Naive thymus-derived CD4-positive, alpha-beta T cell (primary cell): ENCODE data around the gene SCGB1D1. TPM values are rescaled to one million over a fixed set of nuclear protein-coding genes. Genes with fewer than 3 reads are reported as not detected.

ENCODE experiments used
- ATAC-seq: fragments of 150-1000 bp; cut with Tn5 transposase; 2 replicates; pipeline ENCODE4 v1.10.0; 2021; ENCODE audit warnings: mild to moderate bottlenecking, moderate library complexity
- CTCF ChIA-PET: fragments of 350-600 bp; sonication (Branson Sonifier 250); formaldehyde crosslinking; loops from one replicate; lab custom pipeline; 2021; ENCODE audit warnings: antibody characterized with exemption; lab: Charles Lee
- POLR2A ChIA-PET: fragments of 350-600 bp; sonication (Branson Sonifier 250); formaldehyde crosslinking; loops from one replicate; lab custom pipeline; 2021; ENCODE audit warnings: antibody characterized with exemption, inconsistent platforms; lab: Charles Lee
- DNase-seq, 9 donors: peaks; one replicate each; pipeline versions ENCODE4 v3.0.0 to v3.0.0-alpha.2; 2020 to 2022; ENCODE audit warnings: mixed read lengths in 1 of 9
- H3K27ac ChIP-seq: one replicate; pipeline ENCODE4 v1.7.0; 2013; ENCODE audit warnings: mild to moderate bottlenecking, low read depth, low read length, moderate library complexity
- H3K27me3 ChIP-seq, 2 donors: one replicate each; pipeline ENCODE4 v1.7.0; 2013; ENCODE audit warnings: low read length in 2 of 2, mild to moderate bottlenecking in 2 of 2, moderate library complexity in 2 of 2; ENCODE audit not compliant: control insufficient read depth in 2 of 2, insufficient read depth in 2 of 2
- H3K36me3 ChIP-seq, 3 experiments: 1 replicate in 2 of 3; 2 replicates in 1 of 3; pipeline ENCODE4 v1.7.0; 2013; ENCODE audit warnings: low read length in 3 of 3, mild to moderate bottlenecking in 3 of 3, moderate library complexity in 1 of 3; ENCODE audit not compliant: insufficient read depth in 3 of 3, control insufficient read depth in 2 of 3
- H3K4me1 ChIP-seq, 2 donors: one replicate each; pipeline ENCODE4 v1.7.0; 2013; ENCODE audit warnings: low read length in 2 of 2, mild to moderate bottlenecking in 2 of 2, moderate library complexity in 1 of 2; ENCODE audit not compliant: control insufficient read depth in 2 of 2, insufficient read depth in 2 of 2
- H3K4me3 ChIP-seq: 2 replicates; pipeline ENCODE4 v1.7.0; 2013; ENCODE audit warnings: mild to moderate bottlenecking, low read length
- H3K9me3 ChIP-seq, 3 experiments: 1 replicate in 2 of 3; 2 replicates in 1 of 3; pipeline ENCODE4 v1.7.0; 2013; ENCODE audit warnings: low read length in 3 of 3; ENCODE audit not compliant: control insufficient read depth in 2 of 3
- H3K27ac Mint-ChIP-seq, 9 donors: one replicate each; pipeline ENCODE4 v1.8.0; 2020 to 2022; ENCODE audit warnings: mixed read lengths in 9 of 9, mild to moderate bottlenecking in 8 of 9, moderate library complexity in 5 of 9, inconsistent platforms in 2 of 9
- H3K27me3 Mint-ChIP-seq, 5 donors: one replicate each; pipeline ENCODE4 v1.8.0; 2021 to 2022; ENCODE audit warnings: mixed read lengths in 5 of 5, mild to moderate bottlenecking in 1 of 5
- H3K36me3 Mint-ChIP-seq, 5 donors: one replicate each; pipeline ENCODE4 v1.8.0; 2020 to 2022; ENCODE audit warnings: mixed read lengths in 5 of 5, mild to moderate bottlenecking in 3 of 5, inconsistent platforms in 1 of 5
- H3K4me1 Mint-ChIP-seq, 7 donors: one replicate each; pipeline ENCODE4 v1.8.0; 2020 to 2022; ENCODE audit warnings: mixed read lengths in 7 of 7, mild to moderate bottlenecking in 3 of 7, inconsistent platforms in 1 of 7
- H3K4me3 Mint-ChIP-seq, 10 donors: one replicate each; pipeline ENCODE4 v1.8.0; 2020 to 2022; ENCODE audit warnings: mild to moderate bottlenecking in 10 of 10, mixed read lengths in 10 of 10, moderate library complexity in 6 of 10, inconsistent platforms in 2 of 10
- H3K9me3 Mint-ChIP-seq, 11 donors: one replicate each; pipeline ENCODE4 v1.8.0; 2020 to 2022; ENCODE audit warnings: mixed read lengths in 11 of 11, mild to moderate bottlenecking in 4 of 11, inconsistent platforms in 1 of 11, moderate library complexity in 1 of 11
- intact Hi-C, 2 donors: fragments of 100-400 bp; cut with micrococcal nuclease; formaldehyde crosslinking; loops; one replicate each; pipeline ENCODE4 v1.15.1; 2023
- polyA plus RNA-seq, 2 donors: library from polyadenylated mRNA; unstranded; fragments of 300-500 nt; fragmentation: Illumina TruSeq; gene quantifications; one replicate each; pipeline ENCODE4 v1.2.3, GENCODE V29; 2021
- total RNA-seq, 6 experiments: library from RNA in 5 of 6; stranded (reverse) in 5 of 6; gene quantifications; 1 replicate in 5 of 6; 2 replicates in 1 of 6; pipeline ENCODE4 v1.2.3 and lab custom pipeline; 2021 to 2026

The SCGB1D1 gene
- total and polyA plus RNA-seq, 7 experiments from 2014 or later, result not detected

GRCh38 chr11:62150887-62151736 is 38.9 kb upstream of the SCGB1D1 start:
- H3K4me1 ChIP-seq, result no peaks in the 10 kb centered on the region
- intact Hi-C loops, result no loop called here
- H3K36me3 ChIP-seq, result peaks cover 0 to 66% (median 5%) of the 10 kb centered on the region in 3 experiments
- ChIA-PET POLR2A (no interaction called here), CTCF (no interaction called here)
- Mint-ChIP-seq H3K27ac (peak overlapping the region in 1 of 9 donors; percentile 3), H3K4me3 (no peak overlapping the region), H3K36me3 (peaks cover 15 to 49% (median 33%) of the 10 kb centered on the region in 5 donors), H3K4me1 (peaks cover 0 to 2% (median 0%) of the 10 kb centered on the region in 7 donors), H3K27me3 (no peaks in the 10 kb centered on the region), H3K9me3 (no peaks in the 10 kb centered on the region)
- H3K27ac ChIP-seq, result no peak overlapping the region
- H3K27me3 ChIP-seq, result no peaks in the 10 kb centered on the region
- H3K4me3 ChIP-seq, result no peak overlapping the region
- ATAC-seq (no peak), DNase-seq (peak in 1 of 9 donors; percentile 10)
- H3K9me3 ChIP-seq, result no peaks in the 10 kb centered on the region

GRCh38 chr11:62151737-62152102 is 38.3 kb upstream of the SCGB1D1 start:
- CTCF ChIA-PET, result no interaction called here
- peak overlapping the region in 1 of 9 donors; percentile 3 for H3K27ac Mint-ChIP-seq
- POLR2A ChIA-PET, result interaction anchor here (0.6 kb wide), 1 partner anchor 17 kb away, joined by 9 read pairs; no protein-coding TSS in a partner anchor
- H3K4me1 Mint-ChIP-seq, result peaks cover 0 to 2% (median 0%) of the 10 kb centered on the region in 7 donors
- no peaks in the 10 kb centered on the region for H3K9me3 ChIP-seq
- intact Hi-C loops, result no loop called here
- peaks cover 12 to 44% (median 30%) of the 10 kb centered on the region in 5 donors for H3K36me3 Mint-ChIP-seq
- peaks cover 0 to 61% (median 5%) of the 10 kb centered on the region in 3 experiments for H3K36me3 ChIP-seq
- H3K27ac ChIP-seq, result no peak overlapping the region
- no peaks in the 10 kb centered on the region for H3K27me3 Mint-ChIP-seq
- H3K4me1 ChIP-seq, result no peaks in the 10 kb centered on the region
- no peak overlapping the region for H3K4me3 ChIP-seq
- H3K27me3 ChIP-seq, result no peaks in the 10 kb centered on the region
- H3K9me3 Mint-ChIP-seq, result no peaks in the 10 kb centered on the region
- ATAC-seq (no peak), DNase-seq (peak in 1 of 9 donors; percentile 14)
- no peak overlapping the region for H3K4me3 Mint-ChIP-seq

- Histone ChIP-seq H3K9me3 (no peaks in the 10 kb centered on the region), H3K27me3 (no peaks in the 10 kb centered on the region), H3K4me1 (no peaks in the 10 kb centered on the region), H3K27ac (no peak overlapping the region), H3K36me3 (peaks cover 0 to 54% (median 5%) of the 10 kb centered on the region in 3 experiments), H3K4me3 (no peak overlapping the region)
- H3K4me1 Mint-ChIP-seq, result peaks cover 0 to 2% (median 0%) of the 10 kb centered on the region in 7 donors
- no peaks in the 10 kb centered on the region for H3K27me3 Mint-ChIP-seq
- DNase-seq (peak in 1 of 9 donors; percentile 18), ATAC-seq (no peak)
- H3K27ac Mint-ChIP-seq, result no peak overlapping the region
- H3K4me3 Mint-ChIP-seq, result no peak overlapping the region
- H3K36me3 Mint-ChIP-seq, result peaks cover 7 to 37% (median 30%) of the 10 kb centered on the region in 5 donors
- H3K9me3 Mint-ChIP-seq, result no peaks in the 10 kb centered on the region
- intact Hi-C loops, result no loop called here
- ChIA-PET POLR2A (interaction anchor here (0.6 kb wide), 1 partner anchor 17 kb away, joined by 9 read pairs; no protein-coding TSS in a partner anchor), CTCF (no interaction called here)
Observed at GRCh38 chr11:62152245-62153086, 37.5 kb upstream of the SCGB1D1 start.

- ChIA-PET CTCF (no interaction called here), POLR2A (no interaction called here)
- Mint-ChIP-seq H3K36me3 (peaks cover 5 to 37% (median 28%) of the 10 kb centered on the region in 5 donors), H3K9me3 (no peaks in the 10 kb centered on the region), H3K27ac (no peak overlapping the region), H3K4me1 (peaks cover 0 to 2% (median 0%) of the 10 kb centered on the region in 7 donors), H3K27me3 (no peaks in the 10 kb centered on the region), H3K4me3 (no peak overlapping the region)
- ATAC-seq (no peak), DNase-seq (no peak)
- no peaks in the 10 kb centered on the region for H3K9me3 ChIP-seq
- intact Hi-C loops, result no loop called here
- H3K4me1 ChIP-seq, result no peaks in the 10 kb centered on the region
- H3K4me3 ChIP-seq, result no peak overlapping the region
- H3K27me3 ChIP-seq, result no peaks in the 10 kb centered on the region
- H3K27ac ChIP-seq, result no peak overlapping the region
- H3K36me3 ChIP-seq, result peaks cover 0 to 48% (median 5%) of the 10 kb centered on the region in 3 experiments
Observed at GRCh38 chr11:62153087-62153395, 37.0 kb upstream of the SCGB1D1 start.

GRCh38 chr11:62153617-62154016 is 36.4 kb upstream of the SCGB1D1 start:
- DNase-seq (no peak), ATAC-seq (no peak)
- peaks cover 0 to 2% (median 0%) of the 10 kb centered on the region in 7 donors for H3K4me1 Mint-ChIP-seq
- Histone ChIP-seq H3K27me3 (no peaks in the 10 kb centered on the region), H3K9me3 (no peaks in the 10 kb centered on the region), H3K36me3 (peaks cover 0 to 42% (median 5%) of the 10 kb centered on the region in 3 experiments), H3K27ac (no peak overlapping the region), H3K4me3 (no peak overlapping the region), H3K4me1 (no peaks in the 10 kb centered on the region)
- peaks cover 5 to 36% (median 28%) of the 10 kb centered on the region in 5 donors for H3K36me3 Mint-ChIP-seq
- H3K9me3 Mint-ChIP-seq, result no peaks in the 10 kb centered on the region
- ChIA-PET CTCF (no interaction called here), POLR2A (no interaction called here)
- no peak overlapping the region for H3K4me3 Mint-ChIP-seq
- peaks cover 0 to 4% (median 0%) of the 10 kb centered on the region in 5 donors for H3K27me3 Mint-ChIP-seq
- intact Hi-C loops, result no loop called here
- no peak overlapping the region for H3K27ac Mint-ChIP-seq

DNA sequence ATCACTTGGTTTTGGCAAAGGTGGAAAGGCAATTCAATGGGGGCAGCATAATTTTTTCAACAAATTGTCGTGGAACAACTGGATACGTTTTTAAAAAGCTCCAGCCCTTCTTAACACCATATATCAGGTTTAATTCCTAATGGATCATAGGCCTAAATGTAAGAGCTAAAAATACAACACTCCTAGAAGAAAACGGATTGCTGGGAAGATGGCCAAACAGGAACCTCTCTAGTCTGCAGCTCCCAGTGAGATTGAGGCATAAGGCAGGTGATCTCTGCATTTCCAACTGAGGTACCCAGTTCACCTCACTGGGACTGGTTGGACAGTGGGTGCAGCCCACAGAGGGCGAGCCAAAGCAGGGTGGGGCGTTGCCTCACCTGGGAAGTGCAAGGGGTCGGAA is 32.4 kb upstream of the SCGB1D1 start:
- no peak for ATAC-seq
- intact Hi-C loops, result no loop called here
- CTCF ChIA-PET, result interaction anchor here (0.7 kb wide), 1 partner anchor 517 kb away, joined by 3 read pairs; no protein-coding TSS in a partner anchor

More for the DNA sequence above, 32.4 kb upstream of the SCGB1D1 start:
- Histone ChIP-seq H3K27me3 (no peaks in the 10 kb centered on the region), H3K4me3 (no peak overlapping the region), H3K9me3 (no peaks in the 10 kb centered on the region), H3K4me1 (no peaks in the 10 kb centered on the region), H3K27ac (no peak overlapping the region), H3K36me3 (peaks cover 0 to 4% (median 0%) of the 10 kb centered on the region in 3 experiments)
- Mint-ChIP-seq H3K36me3 (peaks cover 4 to 13% (median 7%) of the 10 kb centered on the region in 5 donors), H3K27me3 (peaks cover 18 to 40% (median 32%) of the 10 kb centered on the region in 5 donors), H3K4me3 (no peak overlapping the region), H3K27ac (no peak overlapping the region), H3K9me3 (peaks cover 0 to 6% (median 0%) of the 10 kb centered on the region in 11 donors), H3K4me1 (no peaks in the 10 kb centered on the region)
- DNase-seq, result no peak
- POLR2A ChIA-PET, result no interaction called here
